Activated CD8-positive, alpha-beta T cell treated with anti-CD3 and anti-CD28 coated beads for 36 hours (primary cell): ENCODE results near the gene PACRG. TPM values are rescaled to one million over a fixed set of nuclear protein-coding genes. Genes with fewer than 3 reads are reported as not detected.

Experiments used
- ATAC-seq: fragments of 200-7000 bp; cut with Tn5 transposase; one replicate; pipeline ENCODE4 v1.10.0; 2021; ENCODE audit warnings: mild to moderate bottlenecking, moderate library complexity
- CTCF ChIA-PET: fragments of 350-600 bp; sonication (Branson Sonifier 250); formaldehyde crosslinking; loops from one replicate; lab custom pipeline; 2021; ENCODE audit warnings: antibody characterized with exemption; lab: Charles Lee
- POLR2A ChIA-PET: fragments of 350-600 bp; sonication (Branson Sonifier 250); formaldehyde crosslinking; loops from one replicate; lab custom pipeline; 2021; ENCODE audit warnings: antibody characterized with exemption; lab: Charles Lee
- DNase-seq: peaks from one replicate; pipeline ENCODE4 v3.0.0-alpha.2; 2020
- H3K27ac Mint-ChIP-seq: one replicate; pipeline ENCODE4 v1.8.0; 2021; ENCODE audit warnings: mild to moderate bottlenecking, mixed read lengths
- H3K27me3 Mint-ChIP-seq: one replicate; pipeline ENCODE4 v1.8.0; 2021; ENCODE audit warnings: mixed read lengths
- H3K36me3 Mint-ChIP-seq: one replicate; pipeline ENCODE4 v1.8.0; 2021; ENCODE audit warnings: low read depth, mixed read lengths
- H3K4me1 Mint-ChIP-seq: one replicate; pipeline ENCODE4 v1.8.0; 2021; ENCODE audit warnings: low read depth, mixed read lengths
- H3K4me3 Mint-ChIP-seq: one replicate; pipeline ENCODE4 v1.8.0; 2021; ENCODE audit warnings: mild to moderate bottlenecking, moderate library complexity, mixed read lengths
- H3K9me3 Mint-ChIP-seq: one replicate; pipeline ENCODE4 v1.8.0; 2021; ENCODE audit warnings: mixed read lengths
- CTCF ChIP-seq: fragments of 200-600 bp; IDR thresholded peaks from one replicate; pipeline ENCODE4 v1.8.0; 2022; ENCODE audit warnings: antibody characterized with exemption, mild to moderate bottlenecking
- intact Hi-C: fragments of 100-400 bp; cut with micrococcal nuclease; formaldehyde crosslinking; loops from one replicate; pipeline ENCODE4 v1.10.0; 2022
- total RNA-seq, 2 experiments: library from RNA; stranded (reverse); gene quantifications; one replicate each; pipeline ENCODE4 v1.2.3, GENCODE V29; 2021

The PACRG gene
- total RNA-seq, 2 experiments from 2014 or later = not detected

GRCh38 chr6:162829013-162829742 lies 101.4 kb downstream of the PACRG start:
- intact Hi-C loops = no loop called here
- ChIA-PET CTCF (no interaction called here), POLR2A (no interaction called here)
- TF ChIP-seq CTCF = no peak
- no peak overlapping the region for H3K27ac Mint-ChIP-seq
- peaks cover 9% of the 10 kb centered on the region for H3K9me3 Mint-ChIP-seq
- no peaks in the 10 kb centered on the region for H3K36me3 Mint-ChIP-seq
- H3K4me3 Mint-ChIP-seq = no peak overlapping the region
- no peaks in the 10 kb centered on the region for H3K27me3 Mint-ChIP-seq
- no peak for DNase-seq
- no peaks in the 10 kb centered on the region for H3K4me1 Mint-ChIP-seq
- no peak for ATAC-seq

- DNase-seq = no peak
- ATAC-seq = no peak
- Mint-ChIP-seq H3K4me1 (no peaks in the 10 kb centered on the region), H3K27me3 (no peaks in the 10 kb centered on the region), H3K36me3 (no peaks in the 10 kb centered on the region), H3K27ac (no peak overlapping the region), H3K4me3 (no peak overlapping the region), H3K9me3 (peaks cover 9% of the 10 kb centered on the region)
- POLR2A ChIA-PET = no interaction called here
- intact Hi-C loops = no loop called here
- CTCF ChIA-PET = no interaction called here
- TF ChIP-seq CTCF = no peak
Measured at GRCh38 chr6:162833776-162834175, 106.0 kb downstream of the PACRG start.

- no peak overlapping the region for H3K27ac Mint-ChIP-seq
- intact Hi-C loops = no loop called here
- ChIA-PET POLR2A (no interaction called here), CTCF (no interaction called here)
- no peak for TF ChIP-seq CTCF
- no peak overlapping the region for H3K4me3 Mint-ChIP-seq
- no peaks in the 10 kb centered on the region for H3K9me3 Mint-ChIP-seq
- no peaks in the 10 kb centered on the region for H3K27me3 Mint-ChIP-seq
- H3K36me3 Mint-ChIP-seq = no peaks in the 10 kb centered on the region
- H3K4me1 Mint-ChIP-seq = no peaks in the 10 kb centered on the region
- DNase-seq (no peak), ATAC-seq (no peak)
Measured at GRCh38 chr6:162845972-162846371, 118.2 kb downstream of the PACRG start.

- DNase-seq (no peak), ATAC-seq (no peak)
Measured at GRCh38 chr6:162846723-162847122, 118.9 kb downstream of the PACRG start.

More at GRCh38 chr6:162846723-162847122, 118.9 kb downstream of the PACRG start:
- ChIA-PET CTCF (no interaction called here), POLR2A (no interaction called here)
- Mint-ChIP-seq H3K27ac (no peak overlapping the region), H3K4me3 (no peak overlapping the region), H3K36me3 (no peaks in the 10 kb centered on the region), H3K27me3 (no peaks in the 10 kb centered on the region), H3K9me3 (no peaks in the 10 kb centered on the region), H3K4me1 (no peaks in the 10 kb centered on the region)
- no peak for TF ChIP-seq CTCF
- intact Hi-C loops = no loop called here
